ENCODE data around the gene SAMD8. TPM values are rescaled to one million over a fixed set of nuclear protein-coding genes. Genes with fewer than 3 reads are reported as not detected.

The SAMD8 gene
- total and polyA plus RNA-seq, 10 of the 15 experiments (the other 5 are each of a cell fraction or from before 2014, with no cell fraction given), result 2.8 to 26.0 (median 9.3) TPM

GRCh38 chr10:75181073-75181472, 69.6 kb downstream of the SAMD8 start:
- no peaks in the 10 kb centered on the region for H3K27me3 ChIP-seq (replicated peaks in 1 of 2; ENCODE audit: control insufficient read depth in 2 of 2, insufficient read depth in 2 of 2, low read length in 1 of 2)
- CTCF ChIA-PET, result interaction anchor here (1.0 to 3.4 kb wide), 2 partner anchors 16 to 55 kb away, joined by 3 to 20 read pairs; partner anchors contain the start of gene COMTD1
- H3K27ac ChIP-seq (ENCODE audit: control insufficient read depth, insufficient read depth), result no peak overlapping the region
- FAIRE-seq (no peak), ATAC-seq (no peak), DNase-seq (ENCODE audit: low read depth, low spot score) (no peak)
- H3K9ac ChIP-seq (ENCODE audit: control insufficient read depth, insufficient read depth, low read length), result no peak overlapping the region
- POLR2A ChIA-PET, result no interaction called here
- H3K4me2 ChIP-seq (ENCODE audit: control insufficient read depth, insufficient read depth), result no peak overlapping the region
- 86% methylated on average over 1 of the region's 1 CpG for WGBS (ENCODE audit: insufficient coverage, insufficient replicate concordance, low lambda C conversion rate, missing lambda C conversion rate)
- RAD21 ChIA-PET (ENCODE audit: unreplicated experiment), result no interaction called here
- BruUV-seq (replicated peaks), result no TSS peak
- in situ Hi-C loops (cut with MboI) (no loop called here), intact Hi-C loops (cut with micrococcal nuclease; ENCODE audit: unreplicated experiment) (no loop called here)
- H4K20me1 ChIP-seq (ENCODE audit: control insufficient read depth, insufficient read depth), result no peaks in the 10 kb centered on the region
- H3K4me3 ChIP-seq, result no peak overlapping the region
- peaks cover 0 to 20% of the 10 kb centered on the region in 2 experiments; a peak in 2 of 4 replicates for H3K36me3 ChIP-seq (ENCODE audit: control insufficient read depth in 2 of 2, insufficient read depth in 2 of 2, low read length in 1 of 2)
- H3K9me3 ChIP-seq (replicated peaks; ENCODE audit: control insufficient read depth, insufficient read depth, low read length), result no peaks in the 10 kb centered on the region
- no peaks in the 10 kb centered on the region for H3K79me2 ChIP-seq (ENCODE audit: control insufficient read depth, insufficient read depth, low read length)
- no peak overlapping the region for H2AFZ ChIP-seq (ENCODE audit: control insufficient read depth, low read depth, low read length)
- H3K4me1 ChIP-seq (ENCODE audit: control insufficient read depth, insufficient read depth, low read length), result peaks cover 3% of the 10 kb centered on the region; the same call in 1 of the 2 replicates
- SMC1A ChIA-PET (ENCODE audit: uncharacterized antibody, unreplicated experiment), result interaction anchor here (0.9 to 1.6 kb wide), 2 partner anchors 15 to 50 kb away, joined by 3 to 7 read pairs; no protein-coding TSS in a partner anchor
- TF ChIP-seq POLR2A (IDR thresholded peaks at IDR 0.05; ENCODE audit: low read depth, low read length), result no peak
- TF ChIP-seq HCFC1 (IDR thresholded peaks at IDR 0.05; ENCODE audit: low read length), result no peak
- TF ChIP-seq, protein P1, sequence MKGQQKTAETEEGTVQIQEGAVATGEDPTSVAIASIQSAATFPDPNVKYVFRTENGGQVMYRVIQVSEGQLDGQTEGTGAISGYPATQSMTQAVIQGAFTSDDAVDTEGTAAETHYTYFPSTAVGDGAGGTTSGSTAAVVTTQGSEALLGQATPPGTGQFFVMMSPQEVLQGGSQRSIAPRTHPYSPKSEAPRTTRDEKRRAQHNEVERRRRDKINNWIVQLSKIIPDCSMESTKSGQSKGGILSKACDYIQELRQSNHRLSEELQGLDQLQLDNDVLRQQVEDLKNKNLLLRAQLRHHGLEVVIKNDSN (IDR thresholded peaks at IDR 0.05; ENCODE audit: borderline replicate concordance, extremely low read length, insufficient read depth, low read depth, low read length), result no peak
- no peak for TF ChIP-seq HDAC2 (IDR thresholded peaks at IDR 0.05)
- TF ChIP-seq SMAD5 (IDR thresholded peaks at IDR 0.05; ENCODE audit: low read depth), result no peak
- TF ChIP-seq BMI1 (IDR thresholded peaks at IDR 0.05; ENCODE audit: borderline replicate concordance), result no peak
- TF ChIP-seq SUPT20H (IDR thresholded peaks at IDR 0.05; ENCODE audit: borderline replicate concordance, control insufficient read depth, low read depth, low read length), result no peak
- no peak for TF ChIP-seq HDAC6 (IDR thresholded peaks at IDR 0.05; ENCODE audit: unreplicated experiment)
- no peak for TF ChIP-seq FOS (IDR thresholded peaks at IDR 0.05; ENCODE audit: borderline replicate concordance, extremely low read depth, insufficient read length)
- no peak for TF ChIP-seq E4F1 (IDR thresholded peaks at IDR 0.05; ENCODE audit: borderline replicate concordance, partially characterized antibody)
- TF ChIP-seq TAF1 (IDR thresholded peaks at IDR 0.05; ENCODE audit: borderline replicate concordance, low read depth, low read length), result no peak
- TF ChIP-seq STAT3 (IDR thresholded peaks at IDR 0.05; ENCODE audit: low read depth, low read length), result no peak
- no peak for TF ChIP-seq KAT2A (conservative IDR thresholded peaks at IDR 0.05; ENCODE audit: control insufficient read depth, low read depth, low read length)
- TF ChIP-seq RUNX3 (IDR thresholded peaks at IDR 0.05; ENCODE audit: low read length), result no peak
- no peak for TF ChIP-seq CHD4 (IDR thresholded peaks at IDR 0.05)
- TF ChIP-seq SP1 (IDR thresholded peaks at IDR 0.05; ENCODE audit: low read depth, low read length), result no peak
- no peak for TF ChIP-seq EP300 (IDR thresholded peaks at IDR 0.05; ENCODE audit: borderline replicate concordance in 1 of 2, control insufficient read depth in 1 of 2, low read depth in 2 of 2, low read length in 2 of 2)
- no peak for TF ChIP-seq CEBPZ (IDR thresholded peaks at IDR 0.05; ENCODE audit: low read depth, low read length)

Measured in GM12878 (cell line).